GM19372 (cell line): Measurements from ENCODE around the gene MLLT1.
A peak's percentile ranks its signal among the peaks of the same experiment; 100 is the strongest.

Experiments used
- ATAC-seq: cut with Tn5 transposase; IDR thresholded peaks from one replicate; pipeline ENCODE4 v1.9.1; 2021; ENCODE audit warnings: mild to moderate bottlenecking, low read depth, moderate library complexity; ENCODE audit not compliant: unreplicated experiment

The MLLT1 gene

DNA sequence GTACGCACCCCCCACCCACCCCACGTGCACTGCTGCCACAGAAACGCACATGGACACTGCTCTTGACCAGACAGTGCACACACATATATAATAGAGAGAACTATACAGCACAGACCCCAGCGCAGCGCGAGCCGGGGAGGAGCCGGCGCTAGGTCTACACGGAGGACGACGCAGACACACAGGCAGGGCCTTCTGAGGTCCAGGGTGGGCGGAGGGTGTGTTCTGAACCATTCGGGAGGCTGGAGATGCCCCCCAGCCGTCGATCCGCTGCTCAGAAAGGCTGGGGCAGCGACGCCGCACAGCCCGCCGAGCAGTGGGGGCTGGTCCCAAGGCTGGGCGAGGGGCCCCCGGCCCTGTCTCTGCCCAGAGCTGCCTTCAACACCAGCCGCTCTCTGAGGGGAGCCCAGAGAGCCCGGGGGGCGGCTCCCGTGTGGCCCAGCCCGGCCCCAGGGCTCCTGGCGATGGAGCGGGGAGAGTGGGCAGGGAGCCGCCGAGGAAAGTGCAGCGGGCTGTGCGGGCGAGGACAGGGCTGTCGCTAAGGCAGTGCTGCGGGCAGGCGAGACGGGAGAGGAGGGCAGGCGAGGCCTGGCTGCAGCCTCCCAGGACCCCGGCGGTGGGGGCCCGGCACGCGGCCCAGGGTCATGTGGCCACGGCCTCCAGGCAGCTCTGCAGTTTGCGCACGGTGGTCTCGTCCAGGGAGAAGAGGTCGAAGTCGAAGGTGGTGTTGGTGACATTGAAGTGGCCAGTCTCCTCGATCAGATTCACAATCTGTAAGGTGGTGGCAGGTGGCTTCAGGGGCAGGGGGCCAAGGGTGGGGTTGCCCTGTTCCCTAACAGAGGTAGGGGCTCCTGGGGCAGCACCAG lies 67.1 kb downstream of the MLLT1 start:
- no peak for ATAC-seq

- ATAC-seq = no peak
Observed at GRCh38 chr19:6211632-6212402, 68.0 kb downstream of the MLLT1 start.

DNA sequence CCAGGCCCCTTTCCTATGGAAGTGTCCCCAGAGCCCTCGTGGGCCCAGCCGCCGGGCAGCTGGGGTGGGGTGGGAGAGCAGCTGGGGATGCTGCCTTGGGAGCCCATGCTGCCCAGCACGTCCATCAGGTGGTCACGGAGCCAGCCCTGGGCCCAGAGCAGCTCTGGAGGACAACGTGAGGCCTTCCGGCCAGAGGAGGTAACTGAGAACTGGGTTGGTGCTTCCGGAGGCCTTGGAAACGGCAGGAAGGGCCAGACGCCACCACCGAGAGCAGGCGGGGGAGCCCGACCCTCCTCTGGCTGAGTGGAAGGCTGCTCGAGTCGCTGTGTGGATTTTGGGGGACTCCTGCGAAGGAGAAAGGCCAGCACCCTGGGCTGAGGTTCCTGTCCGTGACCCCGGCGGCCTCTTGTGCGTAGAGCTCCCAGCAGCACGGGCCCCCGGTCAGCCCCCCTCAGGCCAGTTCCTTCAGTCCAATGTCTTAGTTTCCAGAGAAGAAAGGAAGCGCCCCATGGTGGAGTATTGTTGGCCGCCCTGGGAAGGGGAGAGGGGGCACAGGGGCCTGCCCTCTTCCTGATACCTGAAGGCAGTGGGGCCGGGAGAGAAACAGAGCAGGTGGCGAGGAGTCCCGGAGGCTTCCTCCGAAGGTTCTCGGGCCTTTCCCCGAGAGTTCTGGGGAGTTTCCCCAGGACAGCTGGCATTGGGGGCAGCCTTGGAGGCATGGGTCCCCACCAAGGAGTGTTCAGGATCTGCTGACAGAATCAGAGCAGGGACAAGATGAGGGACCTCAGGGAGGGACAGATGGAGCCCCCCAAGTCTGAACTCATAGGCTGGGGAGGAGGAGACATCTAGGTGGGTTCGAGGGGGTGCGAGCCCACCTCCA lies 68.8 kb downstream of the MLLT1 start:
- ATAC-seq = no peak

DNA sequence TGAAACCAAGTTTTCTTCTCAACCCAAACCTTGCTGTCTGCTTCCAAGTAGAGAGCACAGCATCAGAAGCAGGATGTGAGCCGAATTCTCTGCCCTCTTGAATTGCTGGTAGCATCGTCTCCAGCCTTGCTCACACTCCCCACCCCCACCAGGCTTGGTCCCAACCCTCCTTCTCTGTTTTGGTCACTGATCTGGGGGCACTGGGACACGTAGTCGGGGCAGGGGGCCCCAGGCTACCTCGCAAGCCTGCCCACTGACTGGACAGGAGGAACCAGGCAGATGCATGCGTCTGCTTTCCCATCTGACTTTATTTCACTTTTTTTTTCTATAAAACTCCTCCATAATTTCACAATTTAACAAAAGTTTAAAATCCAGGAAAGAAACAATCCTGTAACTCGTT lies 69.7 kb downstream of the MLLT1 start:
- ATAC-seq = no peak

DNA sequence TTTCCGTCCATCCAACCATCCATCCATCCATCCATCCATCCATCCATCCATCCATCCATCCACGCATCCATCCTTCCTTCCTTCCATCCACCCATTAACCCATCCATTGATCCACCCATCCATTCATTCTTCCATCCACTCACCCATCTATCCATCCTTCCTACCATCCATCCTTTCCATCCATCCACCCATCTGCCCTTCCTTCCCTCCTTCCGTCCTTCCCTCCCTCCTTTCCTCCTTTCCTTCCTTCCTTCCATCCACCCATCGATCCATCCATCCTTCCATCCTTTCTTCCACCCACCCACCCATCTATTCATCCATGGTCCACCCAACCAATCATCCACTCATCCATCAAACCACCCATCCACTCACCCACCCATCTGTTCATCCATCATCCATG lies 70.1 kb downstream of the MLLT1 start:
- ATAC-seq = no peak

GRCh38 chr19:6209233-6209632 lies 70.5 kb downstream of the MLLT1 start:
- ATAC-seq = no peak

DNA sequence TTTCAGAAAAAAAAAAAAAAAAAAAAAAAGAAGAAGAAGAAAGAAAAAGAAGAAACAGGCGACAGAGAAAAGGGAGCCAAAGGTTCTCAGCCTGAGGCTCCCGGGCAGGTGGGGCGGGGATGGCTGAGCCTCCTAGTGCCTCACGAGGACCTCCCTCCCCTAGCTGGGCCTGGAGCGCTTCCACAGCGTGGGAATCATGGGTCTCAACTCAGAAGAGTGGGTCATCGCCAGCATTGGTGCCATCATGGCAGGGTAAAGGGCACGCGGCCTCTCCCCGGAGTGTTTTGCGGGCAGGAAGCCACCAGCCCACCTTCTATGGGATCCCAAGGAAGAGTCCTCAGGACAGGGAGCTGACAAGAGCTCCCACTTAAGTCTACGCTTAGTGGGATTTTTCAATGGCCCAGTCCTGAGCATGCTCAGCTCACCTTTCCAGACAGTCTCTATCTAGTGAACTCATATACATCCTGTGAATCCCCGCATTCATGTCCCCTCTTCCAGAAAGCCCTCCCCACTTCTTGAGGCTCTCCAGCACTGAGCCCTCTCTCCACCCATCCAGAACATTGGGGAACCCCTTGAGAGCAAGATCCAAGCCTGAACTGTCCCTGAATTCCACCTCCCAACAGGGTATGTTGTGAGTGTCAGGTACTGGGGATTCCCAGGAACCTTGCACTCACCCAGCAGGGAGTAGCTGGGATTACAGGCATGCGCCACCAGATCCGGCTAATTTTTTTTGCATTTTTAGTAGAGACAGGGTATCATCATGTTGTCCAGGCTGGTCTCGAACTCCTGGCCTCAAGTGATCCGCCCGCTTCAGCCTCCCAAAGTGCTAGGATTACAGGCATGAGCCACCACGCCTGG lies 74.7 kb downstream of the MLLT1 start:
- ATAC-seq = no peak

DNA sequence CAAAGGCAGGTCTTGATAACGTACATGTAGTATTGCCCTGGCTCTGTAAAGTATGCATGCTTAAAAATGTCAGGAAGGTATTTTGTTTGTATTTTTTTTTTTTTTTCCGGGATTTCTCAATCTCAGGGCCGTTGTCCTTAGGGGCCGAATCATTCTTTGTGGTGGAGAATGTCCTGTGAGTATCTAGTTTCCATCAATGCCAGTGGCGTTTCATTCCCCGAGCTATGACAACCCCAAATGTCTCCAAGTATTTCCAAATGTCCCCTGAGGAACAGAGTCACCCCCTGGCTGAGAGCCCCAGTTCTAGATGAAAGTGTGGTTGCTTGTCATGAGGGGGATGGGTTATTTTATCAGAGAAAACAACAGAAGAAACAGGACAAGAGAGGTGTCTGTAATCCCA lies 75.6 kb downstream of the MLLT1 start:
- no peak for ATAC-seq

- ATAC-seq = peak; percentile 86
Observed at GRCh38 chr19:6199240-6199994, 80.4 kb downstream of the MLLT1 start.

- ATAC-seq = no peak
Observed at GRCh38 chr19:6198896-6199239, 80.9 kb downstream of the MLLT1 start.

GRCh38 chr19:6196361-6196760 lies 83.4 kb downstream of the MLLT1 start:
- ATAC-seq = no peak

DNA sequence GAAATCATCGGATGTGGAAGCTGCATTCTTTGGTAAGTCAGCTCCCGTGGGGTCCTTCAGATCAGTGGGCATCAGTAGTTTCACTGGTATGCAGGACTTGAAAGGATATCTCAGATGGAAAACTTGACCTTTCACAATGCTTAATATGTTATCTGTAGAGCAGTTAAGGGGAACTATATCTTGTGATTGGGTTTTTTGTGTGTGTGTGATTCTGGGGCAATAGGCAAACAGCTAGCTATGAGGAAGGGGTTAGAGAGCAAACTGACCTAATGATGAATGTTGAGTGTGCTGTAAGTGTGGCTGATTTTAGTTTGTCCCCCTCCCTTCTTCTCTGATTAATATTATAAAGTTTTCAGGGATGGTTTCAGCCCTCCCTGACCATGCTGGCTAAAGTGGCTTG lies 91.0 kb downstream of the MLLT1 start:
- no peak for ATAC-seq

DNA sequence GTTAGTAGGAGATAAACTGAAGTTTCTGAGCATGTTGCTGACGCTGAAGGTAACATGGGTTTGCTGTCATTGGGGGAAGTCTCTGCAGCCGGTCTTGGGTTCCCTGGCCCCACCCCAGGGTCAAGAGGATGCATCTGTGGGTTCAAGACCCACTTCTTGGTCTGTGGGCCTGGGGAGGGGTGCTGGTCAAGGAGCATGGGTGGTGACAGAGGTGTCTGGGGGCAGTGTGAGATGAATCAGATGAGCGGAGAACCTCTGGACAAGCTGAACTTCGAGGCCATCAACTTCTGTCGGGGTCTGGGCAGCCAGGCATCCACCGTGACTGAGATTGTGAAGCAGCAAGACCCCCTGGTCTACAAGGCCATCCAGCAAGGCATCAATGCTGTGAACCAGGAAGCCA lies 92.4 kb downstream of the MLLT1 start:
- no peak for ATAC-seq

DNA sequence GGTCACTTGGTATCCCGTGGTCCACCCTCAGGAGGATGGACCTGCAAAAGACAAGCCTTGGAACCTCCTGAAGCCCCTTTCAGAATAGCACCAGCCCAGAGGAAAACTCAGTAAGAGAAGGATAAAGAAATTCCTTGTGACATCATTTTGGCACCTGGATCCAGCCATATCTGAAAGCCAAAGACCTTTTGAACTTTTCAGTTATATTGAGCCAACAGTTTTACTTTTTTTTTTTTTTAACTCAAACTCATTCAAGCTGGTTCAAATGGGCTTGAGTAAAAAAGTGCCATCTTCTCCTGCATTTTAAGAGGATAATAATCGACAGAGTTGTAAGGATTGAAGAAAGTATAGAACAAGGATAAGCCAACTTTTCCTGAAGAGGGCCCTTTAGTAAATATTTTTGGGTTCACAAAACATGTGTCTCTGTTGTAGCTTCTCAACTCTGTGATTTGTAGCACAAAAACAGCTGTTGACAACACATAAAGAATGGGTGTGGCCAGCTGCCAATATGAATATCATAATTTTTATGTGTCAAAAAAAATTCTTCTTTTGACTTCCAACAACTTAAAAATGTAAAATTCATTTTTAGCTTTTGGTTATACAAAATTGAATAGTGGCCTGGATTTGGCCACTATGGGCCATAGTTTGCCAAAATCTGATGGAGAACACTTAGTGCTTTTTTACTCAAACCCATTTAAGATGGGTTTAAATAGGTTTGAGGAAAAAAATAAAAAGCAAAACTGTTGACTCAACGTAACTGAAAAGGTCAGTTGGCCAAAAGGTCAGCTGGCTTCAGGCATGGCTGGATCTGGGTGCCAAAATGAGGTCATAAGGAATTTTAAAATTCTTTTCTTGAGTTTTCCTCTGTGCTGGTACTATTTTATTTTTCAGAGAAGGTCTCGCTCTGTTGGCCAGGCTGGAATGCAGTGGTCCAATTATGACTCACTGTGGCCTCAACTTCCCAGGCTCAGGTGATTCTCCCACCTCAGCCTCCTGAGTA lies 93.6 kb downstream of the MLLT1 start:
- ATAC-seq = no peak

DNA sequence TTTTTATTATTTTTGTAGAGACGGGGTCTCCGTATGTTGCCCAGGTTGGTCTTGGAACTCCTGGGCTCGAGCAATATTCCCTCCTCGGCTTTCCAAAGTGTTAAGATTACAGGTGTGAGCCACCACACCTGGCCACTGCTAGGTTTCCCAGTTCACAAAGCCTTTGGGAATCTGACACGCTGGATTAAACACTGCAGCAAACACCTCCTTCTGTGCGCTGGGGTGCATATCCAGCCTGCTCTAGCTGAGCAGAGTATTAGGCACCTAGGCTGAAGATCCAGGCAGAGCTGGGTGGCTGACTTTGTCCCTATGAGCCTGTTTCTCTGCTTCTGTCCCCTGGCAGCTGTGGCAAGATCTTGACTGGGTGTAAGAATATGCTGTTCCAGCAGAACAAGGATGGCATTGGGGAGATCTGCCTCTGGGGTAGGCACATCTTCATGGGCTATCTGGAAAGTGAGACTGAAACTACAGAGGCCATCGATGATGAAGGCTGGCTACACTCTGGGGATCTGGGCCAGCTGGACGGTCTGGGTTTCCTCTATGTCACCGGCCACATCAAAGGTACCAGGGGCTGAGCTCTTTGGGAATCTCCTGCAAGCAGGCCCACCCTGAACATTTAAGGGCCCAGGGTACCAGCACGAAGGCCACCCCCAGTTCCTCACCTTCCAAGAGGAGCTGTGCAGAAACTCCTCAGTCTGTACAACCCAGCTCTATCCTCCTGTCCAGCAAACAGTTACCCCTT lies 94.5 kb downstream of the MLLT1 start:
- ATAC-seq = no peak

DNA sequence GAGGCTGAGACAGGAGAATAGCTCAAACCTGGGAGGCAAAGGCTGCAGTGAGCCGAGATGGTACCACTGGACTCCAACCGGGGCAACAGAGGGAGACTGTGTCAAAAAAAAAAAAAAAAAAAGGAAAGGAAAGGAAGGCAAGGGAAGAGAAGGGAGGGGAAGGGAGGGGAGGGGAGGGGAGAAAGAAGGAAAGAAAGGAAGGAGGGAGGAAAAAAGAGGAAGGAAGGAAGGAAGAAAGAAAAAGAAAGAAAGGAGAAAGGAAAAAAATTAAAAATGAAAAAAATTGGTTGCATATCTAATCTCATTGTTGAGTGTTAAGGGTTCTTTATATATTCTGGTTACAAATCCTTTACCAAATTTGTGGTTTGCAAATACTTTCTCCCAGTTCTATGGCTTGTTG lies 98.7 kb downstream of the MLLT1 start:
- ATAC-seq = no peak

DNA sequence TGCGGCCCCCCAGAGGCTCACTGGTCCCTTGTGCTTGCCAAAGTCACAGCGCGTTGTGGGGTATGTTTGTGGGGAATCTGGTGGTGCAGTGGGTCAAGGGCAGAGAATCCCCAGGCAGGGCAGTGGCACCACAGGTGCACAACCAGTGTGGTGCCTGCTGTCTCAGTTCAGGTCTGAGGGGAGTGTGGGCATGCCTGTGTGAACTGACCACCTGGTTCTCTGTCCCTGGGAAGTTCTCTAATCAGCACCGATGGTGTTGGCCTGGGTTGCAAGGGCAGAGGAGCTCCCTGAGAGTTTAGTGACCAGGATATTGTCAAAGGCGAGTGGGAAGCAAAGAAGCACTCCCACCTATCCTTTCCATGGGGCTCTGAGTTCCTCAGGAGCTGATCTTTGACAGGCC lies 106.6 kb downstream of the MLLT1 start:
- no peak for ATAC-seq
